GM19099 (cell line): Measurements from ENCODE around the gene SLC22A15.

ENCODE experiments used
- POLR2A ChIP-seq: IDR thresholded peaks from 3 replicates; pipeline ENCODE4 v1.6.1; 2011; ENCODE audit warnings: low read depth; ENCODE audit not compliant: insufficient read length; ENCODE audit errors: extremely low read depth

Gene SLC22A15

GRCh38 chr1:116066868-116067565 lies 90.7 kb downstream of the SLC22A15 start:
- TF ChIP-seq POLR2A, result no peak

GRCh38 chr1:116067566-116067890 lies 91.2 kb downstream of the SLC22A15 start:
- no peak for TF ChIP-seq POLR2A

GRCh38 chr1:116075575-116075974 lies 99.3 kb downstream of the SLC22A15 start:
- no peak for TF ChIP-seq POLR2A

GRCh38 chr1:116075990-116076389 lies 99.7 kb downstream of the SLC22A15 start:
- no peak for TF ChIP-seq POLR2A

- TF ChIP-seq POLR2A, result no peak
Measured at GRCh38 chr1:116076831-116077230, 100.5 kb downstream of the SLC22A15 start.

GRCh38 chr1:116078699-116079223 lies 102.4 kb downstream of the SLC22A15 start:
- no peak for TF ChIP-seq POLR2A

GRCh38 chr1:116087628-116088027 lies 111.3 kb downstream of the SLC22A15 start:
- TF ChIP-seq POLR2A, result no peak

GRCh38 chr1:116089870-116090269 lies 113.6 kb downstream of the SLC22A15 start:
- no peak for TF ChIP-seq POLR2A

GRCh38 chr1:116091083-116091482 lies 114.8 kb downstream of the SLC22A15 start:
- TF ChIP-seq POLR2A, result no peak

- TF ChIP-seq POLR2A, result no peak
Measured at GRCh38 chr1:116092752-116093489, 116.6 kb downstream of the SLC22A15 start.

GRCh38 chr1:116095027-116095426 lies 118.7 kb downstream of the SLC22A15 start:
- TF ChIP-seq POLR2A, result no peak

- no peak for TF ChIP-seq POLR2A
Measured at GRCh38 chr1:116096013-116096618, 119.8 kb downstream of the SLC22A15 start.

- TF ChIP-seq POLR2A, result no peak
Measured at GRCh38 chr1:116097626-116098025, 121.3 kb downstream of the SLC22A15 start.

- TF ChIP-seq POLR2A, result no peak
Measured at GRCh38 chr1:116099379-116099778, 123.1 kb downstream of the SLC22A15 start.

GRCh38 chr1:116099919-116100318 lies 123.6 kb downstream of the SLC22A15 start:
- TF ChIP-seq POLR2A, result no peak

GRCh38 chr1:116104667-116105066 lies 128.4 kb downstream of the SLC22A15 start:
- TF ChIP-seq POLR2A, result no peak
